Lung (tissue), 12 donors: ENCODE data around the gene CA7. TPM values are rescaled to one million over a fixed set of nuclear protein-coding genes. Genes with fewer than 3 reads are reported as not detected.

Source experiments
- ATAC-seq: fragments of 200-7000 bp; cut with Tn5 transposase; one replicate; pipeline ENCODE4 v1.9.1; 2020; ENCODE audit warnings: moderate number of reproducible peaks; ENCODE audit not compliant: insufficient read depth, low FRiP score
- DNase-seq, 3 donors: peaks; one replicate each; pipeline ENCODE4 v3.0.0-alpha.2; 2013 to 2017
- H3K27ac ChIP-seq, 2 donors: one replicate each; pipeline ENCODE4 v1.5.1; 2013; ENCODE audit warnings: mild to moderate bottlenecking in 2 of 2, moderate library complexity in 2 of 2, control low read depth in 1 of 2, inconsistent platforms in 1 of 2, low read depth in 1 of 2, low read length in 1 of 2
- H3K27me3 ChIP-seq, 3 donors: one replicate each; pipeline ENCODE4 v1.5.1; 2013; ENCODE audit warnings: low read length in 2 of 3; ENCODE audit not compliant: control insufficient read depth in 3 of 3, insufficient read depth in 3 of 3
- H3K36me3 ChIP-seq, 4 donors: one replicate each; pipeline ENCODE4 v1.5.1; 2013; ENCODE audit warnings: low read length in 4 of 4, mild to moderate bottlenecking in 1 of 4, moderate library complexity in 1 of 4; ENCODE audit not compliant: control insufficient read depth in 4 of 4, insufficient read depth in 4 of 4
- H3K4me1 ChIP-seq, 5 donors: one replicate each; pipeline ENCODE4 v1.5.1; 2013; ENCODE audit warnings: low read length in 5 of 5, mild to moderate bottlenecking in 2 of 5, moderate library complexity in 1 of 5; ENCODE audit not compliant: control insufficient read depth in 5 of 5, insufficient read depth in 5 of 5
- H3K4me3 ChIP-seq: one replicate; pipeline ENCODE4 v1.5.1; 2013; ENCODE audit warnings: mild to moderate bottlenecking, control low read depth, moderate library complexity
- H3K9ac ChIP-seq, 2 donors: one replicate each; pipeline ENCODE4 v1.5.1; 2013; ENCODE audit warnings: low read length in 2 of 2, control low read depth in 1 of 2; ENCODE audit not compliant: insufficient read depth in 1 of 2
- H3K9me3 ChIP-seq, 4 donors: one replicate each; pipeline ENCODE4 v1.5.1; 2013; ENCODE audit warnings: low read length in 3 of 4, mild to moderate bottlenecking in 1 of 4, moderate library complexity in 1 of 4; ENCODE audit not compliant: control insufficient read depth in 4 of 4, insufficient read depth in 3 of 4
- CTCF ChIP-seq: IDR thresholded peaks from 2 replicates; pipeline ENCODE4 v1.5.1; 2012; ENCODE audit warnings: mild to moderate bottlenecking; ENCODE audit errors: control extremely low read depth, extremely low read depth
- WGBS, 2 donors: extraction: QIAGEN DNeasy Blood & Tissue Kit; methylation state at CpG; one replicate each; pipeline ENCODE4 v1.1.7; 2013; 5-methylcytosine and 5-hydroxymethylcytosine counted together
- polyA plus RNA-seq, 2 donors: library from polyadenylated mRNA; stranded (reverse); fragments of 200-250 nt; gene quantifications; one replicate each; pipeline ENCODE4 v1.2.1, GENCODE V29; 2013
- total RNA-seq, 2 donors: library from RNA; depleted of rRNA in 1 of 2; stranded (reverse); fragments of >200 nt in 1 of 2; gene quantifications; one replicate each; pipeline ENCODE4 v1.2.1, GENCODE V29; 2014 to 2021
- donor health status: control.
- donor health status: control.
- donor health status: Bipolar disorder and iron deficiency.
- donor health status: healthy.
- donor health status: DM: yes; HTN: yes; CAD: no.

CA7 gene
- total and polyA plus RNA-seq, 4 donors: not detected

GRCh38 chr16:66882702-66883101 lies 38.5 kb downstream of the CA7 start:
- H3K9ac ChIP-seq: no peak overlapping the region
- TF ChIP-seq CTCF: no peak
- no peaks in the 10 kb centered on the region for H3K9me3 ChIP-seq
- ATAC-seq (no peak), DNase-seq (no peak)
- peak overlapping the region in 1 of 2 donors; percentile 57 for H3K27ac ChIP-seq
- peaks cover 0 to 10% (median 5%) of the 10 kb centered on the region in 5 donors for H3K4me1 ChIP-seq
- no peak overlapping the region for H3K4me3 ChIP-seq
- H3K36me3 ChIP-seq: peaks cover 0 to 24% (median 16%) of the 10 kb centered on the region in 4 donors
- no peaks in the 10 kb centered on the region for H3K27me3 ChIP-seq
- WGBS, 2 donors: 90 to 94% methylated on average over 3 of the region's 3 CpGs

- WGBS, 2 donors: 91 to 93% methylated on average over 12 of the region's 12 CpGs
- TF ChIP-seq CTCF: no peak
- no peak overlapping the region for H3K4me3 ChIP-seq
- H3K36me3 ChIP-seq: peaks cover 0 to 24% (median 16%) of the 10 kb centered on the region in 4 donors
- H3K9ac ChIP-seq: no peak overlapping the region
- ATAC-seq (no peak), DNase-seq (no peak)
- H3K27me3 ChIP-seq: no peaks in the 10 kb centered on the region
- peaks cover 0 to 5% (median 0%) of the 10 kb centered on the region in 5 donors for H3K4me1 ChIP-seq
- H3K27ac ChIP-seq: no peak overlapping the region
- H3K9me3 ChIP-seq: no peaks in the 10 kb centered on the region
These were observed 41.3 kb downstream of the CA7 start for GRCh38 chr16:66885491-66885890.

- H3K36me3 ChIP-seq: peaks cover 0 to 24% (median 16%) of the 10 kb centered on the region in 4 donors
- no peak overlapping the region for H3K9ac ChIP-seq
- ATAC-seq (no peak), DNase-seq (no peak)
- peaks cover 0 to 5% (median 0%) of the 10 kb centered on the region in 5 donors for H3K4me1 ChIP-seq
- WGBS, 2 donors: 54 to 69% methylated on average over 2 of the region's 2 CpGs
- H3K27ac ChIP-seq: no peak overlapping the region
- no peak overlapping the region for H3K4me3 ChIP-seq
- H3K9me3 ChIP-seq: no peaks in the 10 kb centered on the region
- TF ChIP-seq CTCF: no peak
- H3K27me3 ChIP-seq: no peaks in the 10 kb centered on the region
These were observed 42.1 kb downstream of the CA7 start for GRCh38 chr16:66886321-66886720.

GRCh38 chr16:66886914-66887313 lies 42.7 kb downstream of the CA7 start:
- no peak overlapping the region for H3K9ac ChIP-seq
- TF ChIP-seq CTCF: no peak
- peaks cover 0 to 24% (median 16%) of the 10 kb centered on the region in 4 donors for H3K36me3 ChIP-seq
- no peaks in the 10 kb centered on the region for H3K9me3 ChIP-seq
- WGBS, 2 donors: 68 to 72% methylated on average over 3 of the region's 3 CpGs
- no peak for ATAC-seq
- no peaks in the 10 kb centered on the region for H3K27me3 ChIP-seq
- no peak overlapping the region for H3K27ac ChIP-seq
- DNase-seq: no peak
- peaks cover 0 to 2% (median 0%) of the 10 kb centered on the region in 5 donors for H3K4me1 ChIP-seq
- no peak overlapping the region for H3K4me3 ChIP-seq
